Inflammatory macrophage (primary cell): ENCODE measurements around the gene CIBAR2.

ENCODE experiments used
- DNase-seq, 2 donors: peaks; one replicate each; pipeline ENCODE4 v3.0.0-alpha.2; 2020 to 2022

Gene CIBAR2

DNA sequence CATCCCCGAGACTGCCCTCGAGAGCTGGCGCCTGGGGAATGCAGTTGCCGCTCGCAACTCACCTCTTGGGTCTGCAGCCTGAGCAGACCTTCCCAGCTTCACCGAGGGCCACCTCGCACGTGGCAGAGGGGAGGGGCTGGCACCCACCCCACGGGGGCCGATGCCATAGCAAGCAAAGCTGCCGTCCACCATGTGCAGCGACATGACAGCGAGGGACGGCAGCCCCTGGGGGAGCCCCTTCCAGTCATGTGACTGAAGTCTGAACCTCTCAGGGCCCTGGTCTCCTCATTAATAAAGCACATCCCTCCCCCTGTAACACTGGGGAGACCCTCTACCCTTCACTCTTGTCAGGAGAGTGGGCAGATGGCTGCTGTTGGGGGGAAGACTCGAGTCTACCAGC, 30.5 kb downstream of the CIBAR2 start:
- DNase-seq = no peak

DNA sequence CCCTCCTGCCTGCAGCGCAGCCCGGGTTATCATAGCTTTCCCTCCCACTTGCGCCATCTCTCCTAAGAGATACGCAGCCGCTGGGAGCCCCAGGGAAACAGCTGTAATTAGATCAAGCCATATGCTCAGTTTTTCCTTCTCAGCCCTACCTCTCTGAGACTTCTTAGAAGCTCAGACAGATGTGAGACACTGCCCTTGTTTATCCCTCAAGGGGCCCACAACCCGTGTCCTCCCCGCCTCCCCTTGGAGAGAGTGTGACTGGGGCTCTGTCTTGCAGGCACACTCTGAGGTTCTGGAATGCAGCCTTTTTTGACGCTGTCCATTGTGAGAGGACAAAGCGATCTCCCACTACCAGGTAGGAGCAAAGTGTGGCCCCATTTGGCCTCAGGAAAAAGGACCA, 31.2 kb downstream of the CIBAR2 start:
- no peak for DNase-seq

DNA sequence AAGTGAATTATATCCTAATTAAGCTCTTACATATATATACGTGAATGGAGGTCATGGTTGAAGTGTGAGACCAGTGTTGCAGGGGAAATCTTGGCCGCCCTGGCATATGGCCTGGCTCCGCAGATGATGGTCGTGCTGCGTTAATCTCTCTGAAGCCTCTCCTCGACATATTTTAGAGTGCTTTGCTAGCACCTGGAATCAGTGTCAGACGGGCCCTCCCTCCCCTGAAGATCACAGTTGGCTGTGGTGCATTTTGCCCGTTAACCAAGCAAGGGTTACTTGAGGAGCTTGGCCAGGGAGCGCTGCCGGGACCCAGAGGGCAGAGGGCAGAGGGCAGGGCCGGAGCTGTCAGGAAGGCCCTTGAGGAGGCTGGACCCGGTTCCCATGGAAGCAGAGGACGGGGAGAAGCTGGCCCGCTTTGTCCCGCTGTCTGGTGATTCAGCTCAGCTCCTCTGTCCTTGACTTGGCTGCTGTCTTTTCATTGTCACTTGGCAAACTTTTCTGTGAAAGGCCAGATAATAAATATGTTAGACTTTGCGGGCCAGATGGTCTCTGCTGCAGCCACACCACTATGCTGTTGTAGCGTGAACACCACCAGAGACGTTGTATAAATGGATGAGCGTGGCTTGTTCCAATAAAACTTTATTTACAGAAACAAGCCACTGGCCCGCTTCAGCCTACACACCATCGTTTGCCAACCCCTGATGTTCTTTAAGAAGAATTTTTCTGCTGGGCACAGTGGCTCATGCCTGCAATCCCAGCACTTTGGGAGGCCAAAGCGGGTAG, 32.3 kb downstream of the CIBAR2 start:
- no peak for DNase-seq

DNA sequence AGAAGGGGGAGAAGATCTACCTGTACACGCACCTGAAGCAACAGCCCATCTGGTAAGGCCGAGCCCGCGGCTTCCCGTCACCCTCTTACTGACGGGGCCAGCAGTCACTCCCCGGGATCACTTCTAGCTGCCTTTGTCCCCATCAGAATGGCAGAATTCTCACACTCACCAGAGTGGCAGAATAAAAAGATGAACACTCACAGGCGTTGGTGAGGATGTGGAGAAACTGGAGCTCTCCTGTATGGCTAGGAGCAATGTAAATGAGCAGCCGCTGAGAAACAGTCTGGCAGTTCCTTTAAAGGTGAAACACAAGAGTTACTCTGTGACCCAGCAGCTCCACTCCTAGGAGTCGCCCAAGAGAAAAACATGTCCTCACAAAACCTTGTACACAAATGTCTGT, 33.3 kb downstream of the CIBAR2 start:
- no peak for DNase-seq

DNA sequence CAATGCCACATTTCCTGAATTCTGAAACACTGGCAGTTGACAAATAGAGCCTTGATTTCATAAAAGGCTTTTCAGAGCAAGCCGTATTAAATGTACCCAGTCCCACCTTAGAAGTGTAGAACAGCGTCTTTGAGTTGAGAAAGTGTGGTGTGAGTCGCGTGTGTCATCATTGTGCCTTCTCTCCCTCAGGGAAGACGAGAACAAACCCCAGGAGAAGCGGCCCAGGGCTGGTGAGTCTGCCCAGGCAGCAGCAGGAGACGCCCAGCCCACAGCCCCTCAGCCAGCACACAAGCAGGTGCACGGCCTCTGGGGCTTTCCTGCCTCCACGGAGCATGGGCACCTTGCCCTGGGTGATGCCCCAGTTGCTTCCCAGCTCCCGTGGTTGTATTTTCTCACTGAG, 34.0 kb downstream of the CIBAR2 start:
- DNase-seq = peak in 1 of 2 donors; percentile 27

DNA sequence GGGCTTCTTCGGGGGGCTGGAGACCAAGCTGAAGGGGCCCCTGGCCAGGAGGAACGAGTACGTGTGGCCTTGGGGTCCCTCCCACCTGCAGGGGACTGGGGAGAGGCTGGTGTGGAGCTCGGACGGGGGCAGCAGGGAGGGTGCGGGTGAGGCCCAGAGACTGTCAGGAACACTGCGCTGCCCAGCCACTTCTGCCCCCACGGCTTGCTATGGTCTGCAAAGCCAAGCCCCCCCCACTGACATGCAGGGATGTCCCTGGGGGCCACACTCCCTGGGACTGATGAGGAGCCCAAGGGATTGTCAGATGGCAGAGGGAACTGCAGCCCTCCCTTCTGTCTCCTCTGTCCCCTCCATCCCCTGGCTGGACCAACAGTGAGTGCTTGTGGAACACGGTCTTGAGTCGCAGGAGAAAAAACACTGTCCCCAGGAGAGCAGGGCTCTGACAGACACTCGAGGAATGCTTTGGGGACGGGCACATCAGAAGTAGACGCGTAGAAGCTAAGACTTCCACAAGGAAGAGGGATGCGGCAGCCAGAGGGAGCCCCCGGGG, 34.6 kb downstream of the CIBAR2 start:
- no peak for DNase-seq

DNA sequence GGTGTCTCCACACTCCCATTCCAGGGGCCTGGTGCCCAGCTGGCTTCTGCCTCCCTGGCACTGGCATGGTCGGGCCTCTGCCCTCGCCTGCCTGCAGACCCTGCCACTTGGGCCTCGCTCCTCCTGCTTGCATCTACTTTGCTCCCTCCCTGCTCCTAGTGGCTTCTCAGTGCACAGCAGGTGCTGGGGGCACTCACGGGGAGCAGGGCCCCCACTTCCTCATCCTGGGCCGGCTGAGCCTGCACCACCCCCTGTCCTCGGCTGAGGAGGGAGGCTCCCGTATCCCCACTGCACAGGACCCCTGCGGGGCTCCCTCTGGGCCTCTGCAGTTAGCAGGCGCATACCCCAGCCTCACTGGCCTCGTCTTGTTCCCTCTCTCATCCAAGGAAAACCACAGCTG, 35.2 kb downstream of the CIBAR2 start:
- DNase-seq = no peak

DNA sequence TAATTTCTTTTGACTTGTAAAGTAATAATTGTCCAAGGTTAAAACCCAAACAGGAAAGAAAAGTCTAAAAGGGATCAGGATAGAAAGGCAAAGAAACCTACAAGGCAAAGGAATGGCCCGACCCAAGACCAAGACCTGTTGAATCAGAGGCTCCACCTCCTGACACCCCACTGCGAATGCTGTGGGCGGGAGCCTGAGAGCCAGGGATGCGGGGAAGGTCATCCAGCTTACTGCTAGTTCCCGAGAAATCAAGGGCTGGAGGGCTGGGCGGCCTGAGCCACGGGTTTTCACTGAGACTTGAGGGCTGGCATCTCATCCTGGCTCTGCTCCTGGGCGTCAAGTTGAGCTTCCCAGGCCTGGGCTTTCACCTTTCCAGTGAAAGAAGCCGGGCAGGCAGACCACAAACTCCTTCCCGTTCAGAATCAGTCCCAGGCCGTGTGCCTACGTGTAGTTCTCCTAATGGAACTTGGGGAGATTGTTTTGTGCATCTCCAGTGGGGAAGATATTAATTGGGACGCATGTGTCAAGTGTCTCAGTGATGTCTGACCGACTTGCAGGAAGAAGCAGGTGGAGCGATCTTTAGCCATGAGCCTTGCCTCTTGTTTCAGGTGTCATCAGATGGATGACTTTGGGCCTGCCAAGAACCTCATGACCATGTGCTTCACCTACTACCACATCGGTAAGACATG, 36.9 kb downstream of the CIBAR2 start:
- DNase-seq = no peak

DNA sequence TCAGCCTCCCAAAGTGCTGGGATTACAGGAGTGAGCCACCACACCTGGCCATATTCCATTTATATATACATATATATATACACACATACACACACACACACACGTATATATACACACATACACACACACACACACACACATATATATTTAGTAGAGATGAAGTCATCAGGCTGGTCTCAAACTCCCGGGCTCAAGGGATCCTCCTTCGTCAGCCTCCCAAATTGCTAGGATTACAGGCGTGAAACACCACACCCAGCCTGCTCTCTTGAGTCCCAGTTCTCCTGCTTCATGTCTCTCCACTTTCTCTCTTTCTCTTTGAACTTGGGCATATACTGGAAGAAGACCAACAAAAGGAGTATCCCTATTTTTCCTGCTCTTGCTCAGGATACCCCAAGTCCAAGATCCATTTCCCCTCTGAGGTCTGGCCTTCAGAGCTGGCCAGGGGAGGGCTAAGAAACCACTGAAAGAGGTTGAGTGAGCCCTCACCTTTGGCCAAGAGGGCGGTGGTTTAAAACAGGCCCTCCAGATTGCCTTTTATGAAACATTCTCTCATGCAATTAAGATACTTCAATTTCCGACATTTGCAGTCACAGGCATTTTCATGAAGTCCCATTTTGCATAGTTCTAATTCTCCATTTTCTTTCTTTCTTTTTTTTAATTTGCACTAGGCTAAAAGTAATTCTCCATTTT, 37.9 kb downstream of the CIBAR2 start:
- no peak for DNase-seq

DNA sequence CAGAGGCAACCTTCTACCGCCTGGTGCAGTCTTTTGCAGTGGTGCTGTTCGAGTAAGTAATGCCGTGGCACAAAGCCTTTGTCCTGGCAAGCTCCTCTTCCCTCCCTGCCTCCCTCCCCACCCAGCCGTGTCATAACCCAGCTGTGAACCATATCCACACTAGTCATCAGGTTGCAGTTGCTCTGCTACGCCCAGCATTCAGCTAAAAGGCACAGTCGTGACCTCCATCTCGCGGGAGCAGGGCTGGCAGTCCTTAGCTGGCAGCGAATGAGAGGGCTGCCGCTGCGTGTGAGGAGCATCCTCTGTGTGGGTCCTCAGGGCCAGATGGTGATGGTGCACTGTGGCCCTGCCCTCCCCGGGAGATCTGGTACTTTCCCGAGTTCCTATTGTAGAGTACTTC, 39.3 kb downstream of the CIBAR2 start:
- no peak for DNase-seq

DNA sequence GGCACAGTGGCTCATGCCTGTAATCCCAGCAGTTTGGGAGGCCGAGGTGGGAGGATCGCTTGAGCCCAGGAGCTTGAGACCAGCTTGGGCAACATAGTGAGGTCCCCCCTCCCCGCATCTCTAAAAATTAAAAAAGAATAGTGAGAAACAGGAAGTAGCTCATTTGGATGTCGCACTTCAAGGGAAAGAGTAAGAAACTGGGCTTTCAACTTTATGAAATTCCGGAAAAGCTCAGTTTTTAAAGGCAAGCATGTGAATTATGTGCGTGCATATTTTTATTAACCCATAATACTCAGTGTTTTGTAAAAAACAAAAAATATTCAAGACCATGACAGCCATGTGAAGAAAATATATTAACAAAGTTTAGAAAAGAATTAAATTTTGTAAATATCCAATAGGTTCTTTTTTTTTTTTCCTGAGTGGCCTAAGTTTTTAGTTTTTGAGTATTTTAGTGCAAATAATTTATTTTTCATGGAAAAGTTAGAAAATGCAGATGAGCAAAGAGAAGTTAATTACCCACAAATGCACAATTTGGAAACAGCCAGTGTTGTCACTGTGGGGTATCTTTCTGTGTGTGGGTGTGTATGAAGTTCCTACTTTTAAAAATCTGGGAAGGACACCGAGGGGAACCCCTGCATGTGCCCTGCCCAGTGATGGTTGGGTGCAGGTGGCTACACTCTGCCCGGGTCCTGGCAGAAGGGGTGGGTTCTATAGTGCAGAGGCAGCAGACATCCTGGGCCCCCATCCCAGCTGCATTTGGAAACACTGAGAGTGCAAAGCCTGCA, 40.0 kb downstream of the CIBAR2 start:
- peak; percentile 20 to 51 for DNase-seq

DNA sequence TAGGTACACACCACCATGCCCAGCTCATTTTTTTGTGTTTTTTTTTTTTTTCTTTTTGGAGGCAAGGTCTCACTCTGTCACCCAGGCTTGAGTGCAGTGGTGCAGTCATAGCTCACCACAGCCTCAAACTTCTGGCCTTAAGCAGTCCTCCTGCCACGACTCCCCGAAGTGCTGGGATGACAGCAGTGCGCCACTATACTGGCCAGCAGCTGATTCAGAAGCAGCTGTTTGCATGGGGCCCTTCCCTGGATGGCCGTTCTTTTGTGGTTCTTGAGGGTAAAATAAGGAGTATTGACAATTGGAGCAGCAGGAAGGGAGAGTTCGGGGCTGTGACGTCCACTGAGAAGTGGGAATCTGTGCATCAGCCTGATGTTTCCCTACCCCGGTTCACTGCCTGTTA, 43.1 kb downstream of the CIBAR2 start:
- no peak for DNase-seq

DNA sequence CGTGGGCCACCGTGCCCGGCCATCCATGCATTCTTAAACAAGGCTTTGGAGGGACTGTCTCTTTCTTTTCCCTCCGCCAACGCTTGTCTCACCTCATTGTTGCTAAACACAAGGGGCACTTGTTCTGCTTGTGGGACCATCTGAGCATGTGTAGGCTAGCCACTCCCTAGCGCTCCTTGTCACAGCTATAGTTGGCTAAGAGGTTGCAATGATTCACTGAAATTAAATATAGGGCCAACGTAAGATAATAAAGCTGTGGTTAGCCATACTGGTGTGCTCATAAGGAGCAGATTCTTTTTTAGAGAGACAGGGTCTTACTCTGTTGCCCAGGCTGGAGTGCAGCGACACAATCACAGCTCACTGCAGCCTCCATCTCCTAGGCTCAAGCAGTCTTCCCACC, 43.5 kb downstream of the CIBAR2 start:
- DNase-seq = no peak

DNA sequence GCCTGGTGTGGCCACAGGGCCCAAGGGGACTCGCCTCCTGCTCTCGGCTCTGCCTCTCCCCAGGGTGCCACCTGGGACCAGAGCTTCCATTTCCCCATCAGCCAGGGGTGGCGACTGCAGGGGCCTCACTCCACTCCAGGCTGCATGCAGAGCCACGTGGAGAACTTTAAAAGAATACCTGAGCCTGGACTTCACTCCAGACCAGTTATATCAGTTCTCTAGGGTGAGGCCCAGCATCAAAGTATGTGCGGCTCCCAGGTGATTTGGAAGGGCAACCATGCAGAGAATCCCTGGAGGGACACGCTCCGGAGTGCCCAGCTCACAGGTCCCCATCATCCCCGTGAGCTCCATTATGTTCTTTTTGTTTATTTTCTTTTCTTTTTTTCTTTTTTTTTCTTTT, 44.8 kb downstream of the CIBAR2 start:
- DNase-seq = no peak

DNA sequence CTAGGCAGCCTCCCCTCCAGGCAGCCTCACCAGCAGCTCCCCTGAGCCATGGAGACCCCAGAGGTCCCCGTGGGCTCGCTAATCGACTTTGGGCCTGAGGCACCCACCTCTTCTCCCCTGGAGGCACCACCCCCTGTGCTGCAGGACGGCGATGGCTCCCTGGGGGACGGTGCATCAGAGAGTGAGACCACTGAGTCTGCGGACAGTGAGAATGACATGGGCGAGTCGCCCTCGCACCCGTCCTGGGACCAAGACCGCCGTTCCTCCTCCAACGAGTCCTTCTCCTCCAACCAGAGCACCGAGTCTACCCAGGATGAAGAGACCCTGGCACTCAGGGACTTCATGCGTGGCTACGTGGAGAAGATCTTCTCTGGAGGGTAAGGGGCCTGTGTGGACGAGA, 45.2 kb downstream of the CIBAR2 start:
- DNase-seq = no peak

DNA sequence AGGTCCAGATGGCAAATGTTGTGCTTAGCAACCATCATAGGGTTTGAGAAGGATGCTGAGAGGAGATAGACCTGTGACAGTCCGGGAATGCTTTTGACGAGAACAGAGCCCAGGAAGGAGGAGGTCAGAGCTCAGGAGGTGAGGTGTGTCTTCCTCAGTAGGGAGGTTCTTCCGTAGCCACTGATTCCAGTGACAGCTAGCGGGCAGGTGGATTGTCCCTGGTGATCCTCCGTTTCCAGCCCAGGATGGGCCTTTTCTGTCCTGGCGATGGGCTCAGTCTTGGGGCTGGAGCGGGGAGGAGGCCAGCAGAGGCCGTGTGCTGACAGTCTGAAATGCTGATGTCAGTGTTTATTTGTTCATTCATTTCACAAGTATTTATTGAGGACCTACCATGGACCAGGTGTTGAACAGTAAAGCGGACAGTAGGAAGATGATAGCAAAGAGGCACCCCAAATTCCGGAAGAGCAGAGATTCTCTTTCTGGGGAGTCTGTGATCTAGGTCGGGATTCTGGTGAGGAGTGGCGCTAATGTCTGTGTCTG, 45.9 kb downstream of the CIBAR2 start:
- no peak for DNase-seq

DNA sequence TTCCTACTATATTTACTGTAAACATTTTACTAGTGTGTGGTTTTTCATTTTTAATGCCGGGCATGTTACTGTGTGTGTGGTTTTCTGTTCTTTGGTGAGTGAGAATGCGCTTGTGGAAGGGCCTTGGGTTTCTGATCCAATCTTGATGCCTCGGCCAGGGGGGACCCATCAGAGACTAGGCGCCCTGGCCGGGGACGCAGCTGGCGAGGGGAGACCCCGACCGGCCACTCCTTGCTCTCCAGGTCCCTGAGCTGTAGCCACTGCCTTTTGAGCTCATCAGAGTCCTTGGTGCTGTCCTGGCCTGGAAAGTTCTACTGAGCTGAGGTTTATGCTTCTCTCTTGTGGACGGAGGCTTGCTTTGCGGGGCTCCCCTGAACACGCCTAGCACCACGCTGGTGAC, 47.2 kb downstream of the CIBAR2 start:
- no peak for DNase-seq

DNA sequence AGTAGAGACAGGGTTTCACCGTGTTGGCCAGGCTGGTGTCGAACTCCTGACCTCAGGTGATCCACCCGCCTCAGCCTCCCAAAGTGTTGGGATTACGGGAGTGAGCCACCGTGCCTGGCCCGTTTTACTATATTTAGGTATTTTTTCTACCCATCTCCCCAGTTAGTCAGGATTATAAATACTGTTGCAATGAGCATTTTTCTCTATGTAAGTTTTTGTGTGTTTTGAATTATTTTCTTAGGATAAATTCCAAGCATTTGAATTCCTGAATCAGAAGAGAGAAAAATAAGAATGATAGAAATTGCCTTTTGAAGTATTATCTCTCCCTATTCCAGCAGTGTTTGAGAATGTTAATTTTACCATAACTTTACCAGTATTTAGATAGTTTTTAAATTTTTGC, 48.1 kb downstream of the CIBAR2 start:
- no peak for DNase-seq

DNA sequence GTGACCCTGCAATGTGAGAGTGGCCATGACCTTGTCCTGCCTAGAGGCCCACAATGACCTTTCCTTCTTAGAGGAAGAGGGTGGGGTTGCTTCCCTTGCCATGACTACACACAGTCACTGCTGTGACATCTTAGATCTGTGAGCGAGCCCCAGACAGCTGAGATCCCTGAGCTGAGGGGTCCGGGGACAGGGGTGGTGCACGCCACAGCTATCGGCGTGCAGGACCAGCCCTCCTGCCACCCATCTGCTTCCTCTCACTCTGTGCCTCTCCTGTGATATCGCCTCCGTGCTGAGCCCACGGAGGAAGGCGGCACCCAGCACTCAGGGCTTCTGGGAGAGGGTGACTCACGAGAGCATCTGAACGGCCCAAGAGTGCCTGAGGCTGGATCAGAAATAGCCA, 49.4 kb downstream of the CIBAR2 start:
- DNase-seq = peak; percentile 51 to 64

DNA sequence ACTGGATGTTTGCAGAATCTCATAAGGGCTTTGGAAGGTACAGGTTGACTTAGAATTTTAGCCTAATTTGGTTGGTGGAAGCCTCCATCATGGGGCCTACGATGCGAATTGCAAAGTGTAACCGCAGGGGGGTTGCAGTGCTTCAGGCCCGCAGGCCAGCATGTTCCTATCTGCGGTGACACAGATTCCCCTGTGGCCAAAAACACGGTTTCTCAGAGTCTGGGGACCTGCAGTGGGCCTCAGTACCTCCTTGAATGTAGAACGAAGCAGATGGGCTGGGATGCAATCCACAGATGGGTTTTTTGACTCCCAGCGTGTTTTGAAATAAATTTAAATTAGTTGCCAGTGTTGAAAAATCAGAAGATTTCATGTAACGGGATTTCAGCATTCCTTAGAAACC, 49.9 kb downstream of the CIBAR2 start:
- DNase-seq = no peak

DNA sequence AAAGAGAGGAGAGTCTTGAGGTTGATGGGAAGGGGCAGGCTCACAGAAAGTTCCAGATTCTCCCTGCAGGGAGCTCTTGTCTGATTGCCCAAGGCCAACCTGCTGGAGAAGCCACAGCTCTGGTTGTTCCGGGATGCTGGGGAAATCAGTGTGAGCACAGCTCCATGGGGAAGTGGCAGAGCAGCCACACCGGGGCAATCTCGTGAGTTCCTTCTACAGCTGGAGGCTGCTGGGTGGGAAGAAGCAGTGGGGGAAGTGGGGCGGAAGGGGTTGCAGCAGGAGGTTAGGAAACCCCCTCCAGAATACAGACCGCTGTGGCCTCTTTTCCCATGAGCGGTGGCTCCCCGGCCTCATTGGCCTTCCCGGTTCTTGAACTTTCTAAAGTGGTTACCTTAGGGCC, 50.7 kb downstream of the CIBAR2 start:
- peak; percentile 92 to 96 for DNase-seq

DNA sequence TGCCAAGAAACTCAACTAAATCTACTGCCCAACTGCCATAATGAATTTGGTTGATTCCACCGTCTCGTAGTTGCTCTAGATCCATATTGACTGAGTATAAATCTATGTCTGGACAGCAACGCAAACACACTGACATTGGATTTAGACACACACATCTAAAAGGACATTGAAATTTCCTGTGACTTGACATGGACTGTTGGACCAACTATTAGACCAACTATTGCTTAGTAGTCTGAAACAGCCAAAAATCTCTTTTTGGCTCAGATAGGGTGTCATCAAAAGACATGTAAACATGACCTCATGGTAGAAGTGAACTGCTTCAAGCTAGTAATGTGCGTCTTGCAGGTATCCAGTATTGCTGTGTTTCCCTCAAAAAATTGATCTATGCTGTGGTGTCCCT, 53.4 kb downstream of the CIBAR2 start:
- no peak for DNase-seq

DNA sequence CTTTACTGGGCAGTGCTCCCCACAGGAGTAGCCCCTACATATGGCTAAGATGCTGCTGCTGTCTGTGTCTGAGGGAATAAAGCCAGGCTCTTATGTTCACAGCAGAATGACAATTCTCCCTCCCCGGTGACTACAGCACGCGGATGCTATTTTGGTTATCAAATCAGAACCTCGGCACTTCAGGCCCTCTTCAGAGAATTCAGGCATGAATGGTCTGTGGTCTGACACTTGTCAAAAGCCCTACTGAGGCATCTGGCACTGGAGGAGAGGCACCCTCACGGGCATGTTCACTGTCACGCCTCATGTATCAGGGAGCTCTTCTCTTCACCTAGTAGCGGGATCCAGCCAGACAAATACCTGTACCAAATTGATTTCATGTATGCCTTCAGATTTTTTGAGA, 54.3 kb downstream of the CIBAR2 start:
- DNase-seq = no peak
